Cardiac septum (tissue), 1 donor: Measurements from ENCODE around the gene FKBP2. TPM values are rescaled to one million over a fixed set of nuclear protein-coding genes. Genes with fewer than 3 reads are reported as not detected.

Experiments
- DNase-seq: peaks from one replicate; pipeline ENCODE4 v3.0.0-alpha.2; 2020; ENCODE audit warnings: low spot score
- intact Hi-C: fragments of 100-400 bp; cut with DNase I; formaldehyde crosslinking; loops from one replicate; pipeline ENCODE4 v1.14.0; 2022
- total RNA-seq: library from RNA; stranded (reverse); fragmentation: NEBNext Ultra II Directional; extraction: Animal tissue kit (Norgen Biotek cat#: 25700); gene quantifications from one replicate; pipeline ENCODE4 v1.2.1, GENCODE V29; 2021
- donor health status: DM: no; HTN: no; CAD: no.

Gene FKBP2
- total RNA-seq, 1 donor from 2014 or later: 57.8 TPM

- DNase-seq: no peak
- intact Hi-C loops: no loop called here
Measured at GRCh38 chr11:64216879-64217278, 24.0 kb upstream of the FKBP2 start.

GRCh38 chr11:64218628-64219353, 22.1 kb upstream of the FKBP2 start:
- DNase-seq: no peak
- intact Hi-C loops: no loop called here

GRCh38 chr11:64219354-64219684, 21.6 kb upstream of the FKBP2 start:
- intact Hi-C loops: no loop called here
- no peak for DNase-seq

- DNase-seq: no peak
- intact Hi-C loops: no loop called here
Measured at GRCh38 chr11:64219755-64220154, 21.1 kb upstream of the FKBP2 start.

GRCh38 chr11:64220271-64220670, 20.6 kb upstream of the FKBP2 start:
- intact Hi-C loops: no loop called here
- DNase-seq: no peak

- no peak for DNase-seq
- intact Hi-C loops: no loop called here
Measured at GRCh38 chr11:64220798-64221197, 20.1 kb upstream of the FKBP2 start.

GRCh38 chr11:64222651-64223000, 18.3 kb upstream of the FKBP2 start:
- no peak for DNase-seq
- intact Hi-C loops: no loop called here

- intact Hi-C loops: no loop called here
- DNase-seq: no peak
Measured at GRCh38 chr11:64223001-64223651, 17.8 kb upstream of the FKBP2 start.

GRCh38 chr11:64224151-64224890, 16.6 kb upstream of the FKBP2 start:
- DNase-seq: no peak
- intact Hi-C loops: no loop called here

- no peak for DNase-seq
- intact Hi-C loops: no loop called here
Measured at GRCh38 chr11:64224891-64225607, 15.8 kb upstream of the FKBP2 start.

GRCh38 chr11:64225608-64226506, 15.0 kb upstream of the FKBP2 start, which contains the start of the genes NUDT22 and TRPT1:
Gene NUDT22, plus strand, starts transcription at chr11:64226274. Its CDS starts 379 bp downstream, at chr11:64226653.
Gene TRPT1, minus strand, starts transcription at chr11:64226186. Its CDS starts 326 bp downstream, at chr11:64225860.
- peak; percentile 98 for DNase-seq
- intact Hi-C loops: loop anchor here (1.0 kb wide), 1 partner anchor 43 kb away; no protein-coding TSS in a partner anchor

- peak; percentile 84 for DNase-seq
- intact Hi-C loops: loop anchor here (1.0 kb wide), 1 partner anchor 43 kb away; no protein-coding TSS in a partner anchor
Measured at GRCh38 chr11:64226507-64227051, 14.3 kb upstream of the FKBP2 start.

GRCh38 chr11:64227405-64227956, 13.4 kb upstream of the FKBP2 start:
- intact Hi-C loops: no loop called here
- no peak for DNase-seq

- no peak for DNase-seq
- intact Hi-C loops: no loop called here
Measured at GRCh38 chr11:64229090-64229743, 11.7 kb upstream of the FKBP2 start.

- intact Hi-C loops: loop anchor here (5.0 kb wide), 1 partner anchor 42 kb away; the partner anchor contains the start of gene STIP1
Measured at GRCh38 chr11:64229744-64230170, 11.1 kb upstream of the FKBP2 start.

GRCh38 chr11:64230171-64230984, 10.5 kb upstream of the FKBP2 start, which contains the start of gene DNAJC4:
Gene DNAJC4, plus strand, starts transcription at chr11:64230548. Its CDS starts 307 bp downstream, at chr11:64230855.
- intact Hi-C loops: loop anchor here (5.0 kb wide), 1 partner anchor 43 kb away; the partner anchor contains the start of gene STIP1

More at GRCh38 chr11:64229744-64230170, 11.1 kb upstream of the FKBP2 start:
- DNase-seq: no peak

More at GRCh38 chr11:64230171-64230984, 10.5 kb upstream of the FKBP2 start, which contains the start of gene DNAJC4:
- peak; percentile 98 for DNase-seq
